ENCODE measurements around the gene FAM32A.
A peak's percentile ranks its signal among the peaks of the same experiment; 100 is the strongest.

Gene FAM32A

DNA sequence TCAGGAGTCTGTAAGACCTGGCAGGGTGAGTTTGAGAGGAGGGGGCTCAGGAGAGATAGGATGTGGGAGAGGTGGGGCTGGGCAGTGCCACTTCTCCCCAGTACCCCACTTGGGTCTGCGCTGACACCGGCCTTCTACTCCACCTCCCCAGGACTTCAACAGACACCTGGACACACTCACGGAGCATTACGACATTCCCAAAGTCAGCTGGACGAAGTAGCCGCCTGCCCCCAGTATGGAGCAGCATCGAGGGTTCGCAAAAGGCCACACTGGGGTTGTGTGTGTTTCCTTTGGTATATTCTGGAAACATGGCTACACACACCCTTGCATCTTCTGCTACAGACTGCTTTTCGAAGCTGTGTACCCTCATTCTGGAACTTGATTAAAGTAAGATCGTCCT is 5.5 kb downstream of the FAM32A start:
- TF ChIP-seq, protein P1, sequence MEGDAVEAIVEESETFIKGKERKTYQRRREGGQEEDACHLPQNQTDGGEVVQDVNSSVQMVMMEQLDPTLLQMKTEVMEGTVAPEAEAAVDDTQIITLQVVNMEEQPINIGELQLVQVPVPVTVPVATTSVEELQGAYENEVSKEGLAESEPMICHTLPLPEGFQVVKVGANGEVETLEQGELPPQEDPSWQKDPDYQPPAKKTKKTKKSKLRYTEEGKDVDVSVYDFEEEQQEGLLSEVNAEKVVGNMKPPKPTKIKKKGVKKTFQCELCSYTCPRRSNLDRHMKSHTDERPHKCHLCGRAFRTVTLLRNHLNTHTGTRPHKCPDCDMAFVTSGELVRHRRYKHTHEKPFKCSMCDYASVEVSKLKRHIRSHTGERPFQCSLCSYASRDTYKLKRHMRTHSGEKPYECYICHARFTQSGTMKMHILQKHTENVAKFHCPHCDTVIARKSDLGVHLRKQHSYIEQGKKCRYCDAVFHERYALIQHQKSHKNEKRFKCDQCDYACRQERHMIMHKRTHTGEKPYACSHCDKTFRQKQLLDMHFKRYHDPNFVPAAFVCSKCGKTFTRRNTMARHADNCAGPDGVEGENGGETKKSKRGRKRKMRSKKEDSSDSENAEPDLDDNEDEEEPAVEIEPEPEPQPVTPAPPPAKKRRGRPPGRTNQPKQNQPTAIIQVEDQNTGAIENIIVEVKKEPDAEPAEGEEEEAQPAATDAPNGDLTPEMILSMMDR (IDR thresholded peaks at IDR 0.05), result no peak
- Histone ChIP-seq H3K36me3 (peaks cover 33 to 63% (median 39%) of the 10 kb centered on the region in 3 donors), H3K9me3 (no peaks in the 10 kb centered on the region), H3K4me1 (peaks cover 0 to 28% (median 12%) of the 10 kb centered on the region in 4 donors), H3K27me3 (no peaks in the 10 kb centered on the region), H3K4me3 (no peak overlapping the region), H3K27ac (no peak overlapping the region)
- DNase-seq, result peak in 1 of 2 donors; percentile 24
- intact Hi-C loops (cut with DNase I; ENCODE audit: low total_unique reads), result no loop called here

GRCh38 chr19:16191216-16191908 is 6.2 kb downstream of the FAM32A start:
- TF ChIP-seq, protein P1 (IDR thresholded peaks at IDR 0.05), result no peak
- peaks cover 33 to 63% (median 39%) of the 10 kb centered on the region in 3 donors for H3K36me3 ChIP-seq
- DNase-seq, result peak in 1 of 2 donors; percentile 62
- no peaks in the 10 kb centered on the region for H3K27me3 ChIP-seq
- no peaks in the 10 kb centered on the region for H3K9me3 ChIP-seq
- H3K27ac ChIP-seq, result no peak overlapping the region
- H3K4me1 ChIP-seq, result peaks cover 0 to 23% (median 7%) of the 10 kb centered on the region in 4 donors
- no peak overlapping the region for H3K4me3 ChIP-seq
- intact Hi-C loops (cut with DNase I; ENCODE audit: low total_unique reads), result no loop called here

- TF ChIP-seq, protein P1 (IDR thresholded peaks at IDR 0.05), result no peak
- DNase-seq, result peak in 1 of 2 donors; percentile 33
- Histone ChIP-seq H3K9me3 (no peaks in the 10 kb centered on the region), H3K4me1 (peaks cover 0 to 17% (median 12%) of the 10 kb centered on the region in 4 donors), H3K4me3 (no peak overlapping the region), H3K27me3 (no peaks in the 10 kb centered on the region), H3K36me3 (peaks cover 33 to 52% (median 39%) of the 10 kb centered on the region in 3 donors), H3K27ac (no peak overlapping the region)
- intact Hi-C loops (cut with DNase I; ENCODE audit: low total_unique reads), result no loop called here
Observed at GRCh38 chr19:16193466-16193865, 8.3 kb downstream of the FAM32A start.

DNA sequence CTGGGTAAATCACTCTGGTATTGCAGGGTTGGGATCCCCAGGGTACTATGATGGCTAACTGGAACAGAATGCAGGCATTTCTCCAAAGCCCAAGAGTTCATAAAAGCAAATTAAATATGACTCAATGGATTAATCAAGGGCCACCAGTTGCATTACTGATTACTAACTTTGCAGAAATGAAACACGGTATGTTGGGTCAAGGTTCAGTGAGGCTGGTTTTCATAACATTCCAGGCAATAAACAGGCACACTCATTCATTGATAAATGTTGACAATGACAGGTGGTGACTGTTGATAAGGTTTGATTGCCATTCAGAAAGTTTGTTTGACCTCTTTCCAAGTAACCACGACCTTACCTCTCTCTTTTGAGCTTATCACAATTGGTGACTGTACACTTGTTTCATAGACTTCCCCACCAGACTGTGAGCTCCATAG is 12.0 kb downstream of the FAM32A start:
- TF ChIP-seq, protein P1 (IDR thresholded peaks at IDR 0.05), result no peak
- Histone ChIP-seq H3K27me3 (no peaks in the 10 kb centered on the region), H3K4me3 (peak overlapping the region; percentile 73 to 97), H3K27ac (peak overlapping the region; percentile 76 to 88), H3K36me3 (peaks cover 8 to 30% (median 13%) of the 10 kb centered on the region in 3 donors), H3K9me3 (no peaks in the 10 kb centered on the region), H3K4me1 (peaks cover 0 to 38% (median 31%) of the 10 kb centered on the region in 4 donors)
- DNase-seq, result peak; percentile 42 to 53
- intact Hi-C loops (cut with DNase I; ENCODE audit: low total_unique reads), result no loop called here

DNA sequence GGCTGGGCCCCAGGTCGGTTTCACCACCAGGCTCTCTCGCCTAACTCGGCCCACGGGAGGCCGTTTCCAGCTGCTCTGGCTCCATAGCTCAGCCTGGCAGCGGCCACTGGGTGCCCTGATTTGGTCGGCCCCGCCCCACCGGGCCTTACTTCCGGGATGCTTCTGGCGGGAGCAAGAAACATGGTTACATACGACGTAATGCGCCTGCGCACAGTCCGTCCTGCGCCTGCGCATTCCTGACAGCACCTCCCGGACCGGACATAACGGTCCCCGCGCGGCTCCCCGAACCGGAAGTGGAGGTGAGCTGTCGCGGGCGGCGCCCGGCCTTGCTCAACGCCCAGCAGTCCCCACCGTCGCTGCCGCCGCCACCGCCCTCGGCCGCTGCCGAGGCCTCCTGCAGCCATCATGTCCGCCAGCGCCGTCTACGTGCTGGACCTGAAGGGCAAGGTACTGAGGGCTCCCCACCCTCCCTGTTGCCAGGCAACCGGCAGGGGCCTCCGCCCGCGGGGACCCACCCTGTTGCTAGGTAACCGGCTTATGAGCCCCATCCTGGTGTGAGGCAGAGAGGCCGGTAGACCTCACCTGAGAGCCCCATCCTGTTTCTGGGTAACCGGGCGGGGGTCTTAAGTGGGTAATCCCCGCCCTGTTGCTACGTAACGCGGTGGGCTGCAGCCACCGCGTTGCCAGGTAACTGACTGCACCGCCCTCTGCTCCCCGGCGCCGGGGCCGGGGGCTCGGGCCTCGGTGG is 12.6 kb downstream of the FAM32A start, which contains the start of gene AP1M1:
TSS of gene AP1M1 (plus strand) at position 290 of the 748 bp plus-strand sequence. CDS start at position 406, 116 bp downstream.
- Histone ChIP-seq H3K27me3 (no peaks in the 10 kb centered on the region), H3K36me3 (peaks cover 8 to 30% (median 12%) of the 10 kb centered on the region in 3 donors), H3K27ac (peak within 1 kb of the TSS; percentile 76 to 88), H3K9me3 (no peaks in the 10 kb centered on the region), H3K4me3 (peak within 1 kb of the TSS; percentile 73 to 97), H3K4me1 (peaks cover 0 to 38% (median 31%) of the 10 kb centered on the region in 4 donors)
- TF ChIP-seq, protein P1 (IDR thresholded peaks at IDR 0.05), result peak in 1 of 2 experiments; percentile 5
- DNase-seq, result peak; percentile 96 to 99
- intact Hi-C loops (cut with DNase I; ENCODE audit: low total_unique reads), result no loop called here

Data from tibial artery (tissue), 4 donors.